ENCODE results near the gene CTSL.
"Not testable (repeated sequence)": the region's sequence is repeated elsewhere in the genome, so short reads cannot be mapped to it uniquely, and the experiment has no call there.

Gene CTSL

DNA sequence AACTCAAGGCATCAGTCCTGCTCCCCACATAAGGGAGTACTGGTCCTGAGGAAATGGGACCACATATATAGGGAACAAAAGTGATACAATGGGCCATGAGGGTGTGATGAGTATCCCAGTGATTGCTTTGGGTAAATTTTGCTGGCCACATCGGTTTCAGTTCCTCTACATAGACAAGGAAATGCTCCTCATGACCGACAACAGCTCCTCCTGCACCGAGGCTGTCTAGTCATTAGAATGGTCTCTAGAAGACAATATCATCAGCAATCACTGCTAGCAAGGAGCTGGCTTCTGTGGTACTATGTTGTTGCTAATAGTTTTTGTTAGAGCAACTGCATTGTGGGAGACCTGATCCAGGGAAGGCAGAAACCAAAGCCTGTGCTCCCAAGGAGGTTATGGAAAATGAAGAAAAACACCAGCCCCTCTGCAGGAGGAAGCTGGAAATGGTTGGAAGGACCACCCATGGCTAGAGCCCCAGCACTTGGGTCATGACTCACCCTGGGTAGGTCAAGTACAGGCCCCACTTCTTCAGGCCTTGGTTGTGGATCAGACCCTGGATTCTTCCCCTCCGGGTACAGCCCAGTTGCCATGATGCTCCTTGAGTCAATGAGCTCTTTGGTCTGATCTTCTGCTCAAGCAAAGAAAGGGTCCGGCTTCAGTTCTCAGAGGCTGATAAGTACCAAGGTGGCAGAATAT lies 3.4 kb upstream of the CTSL start:
- DNase-seq (ENCODE audit: low read depth) = no peak

DNA sequence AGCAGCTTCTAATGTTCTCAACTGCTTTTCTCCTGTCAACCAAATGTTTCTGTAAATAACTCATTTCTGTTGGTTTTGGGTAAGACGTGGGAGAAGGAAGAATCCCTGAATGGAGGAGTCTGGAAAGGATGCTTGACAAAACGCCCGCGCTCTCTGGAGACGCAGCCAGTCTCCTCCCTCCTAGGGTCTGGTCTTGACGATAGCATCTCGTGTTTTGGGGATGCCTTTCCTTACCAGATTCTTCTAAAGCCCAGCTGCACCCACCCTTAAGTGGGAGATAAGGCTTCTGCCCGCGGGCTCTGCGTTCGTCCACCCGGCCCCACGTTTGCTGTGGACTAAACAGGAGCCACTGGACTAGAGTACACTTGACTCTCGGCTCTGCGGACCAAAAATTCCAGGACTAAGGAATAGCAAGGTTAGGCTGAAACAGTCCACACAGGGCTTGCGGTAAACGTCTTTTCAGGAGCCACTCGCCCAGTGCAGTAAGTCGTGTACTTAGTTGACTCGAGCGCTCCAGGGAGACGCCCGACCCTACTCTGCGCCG lies 491 bp upstream of the CTSL start:
- no peak for DNase-seq (ENCODE audit: low read depth)

DNA sequence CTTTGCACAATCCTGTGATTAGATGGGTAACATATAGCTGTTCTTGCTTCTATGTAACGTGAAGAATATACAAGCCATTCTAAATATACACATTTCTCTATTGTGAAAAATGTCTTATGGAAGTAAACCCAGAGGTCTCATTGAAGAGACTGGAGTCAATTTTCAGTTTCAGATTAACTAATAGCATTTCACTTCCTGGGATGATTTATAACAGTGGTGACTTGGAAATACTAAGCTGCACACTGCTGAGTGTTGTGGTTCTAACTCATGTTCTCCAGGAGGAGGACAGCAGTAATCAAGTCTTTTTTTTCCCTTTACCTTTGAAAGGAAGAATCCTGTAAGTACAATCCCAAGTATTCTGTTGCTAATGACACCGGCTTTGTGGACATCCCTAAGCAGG lies 3.3 kb downstream of the CTSL start:
- DNase-seq (ENCODE audit: low read depth) = no peak

DNA sequence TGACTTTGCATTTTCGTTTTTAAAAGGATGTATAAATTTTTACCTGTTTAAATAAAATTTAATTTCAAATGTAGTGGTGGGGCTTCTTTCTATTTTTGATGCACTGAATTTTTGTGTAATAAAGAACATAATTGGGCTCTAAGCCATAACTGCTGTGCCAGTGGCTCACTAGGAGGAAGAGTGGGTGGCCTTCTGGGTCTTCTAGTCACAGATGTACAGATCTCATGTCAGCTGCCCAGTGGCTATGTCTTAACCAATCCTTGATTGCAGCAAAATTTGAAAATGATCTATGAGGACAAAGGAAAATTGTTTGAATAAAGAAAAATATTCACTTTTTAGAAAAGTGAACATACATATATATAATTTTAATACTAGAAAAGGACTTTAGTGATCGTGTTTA lies 5.4 kb downstream of the CTSL start:
- DNase-seq (ENCODE audit: low read depth) = no peak

DNA sequence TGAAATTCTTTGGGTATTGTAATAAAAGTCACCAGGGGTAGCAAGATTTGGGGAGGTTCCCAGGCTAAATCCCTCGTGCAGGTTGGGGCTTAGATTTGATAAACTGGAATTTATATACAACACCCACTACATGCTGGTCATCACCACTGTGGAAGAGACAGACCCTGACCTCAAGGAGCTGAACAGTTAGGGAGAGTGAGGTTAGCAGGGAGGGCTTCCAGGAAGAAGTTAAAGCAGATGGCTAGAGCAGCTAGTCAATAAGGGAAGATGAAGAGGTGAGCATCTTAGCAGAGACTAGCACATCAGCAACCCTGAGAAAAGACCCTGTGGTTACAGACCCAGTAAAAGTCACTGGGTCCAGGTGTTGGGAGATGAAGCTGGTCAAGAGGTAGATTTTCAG lies 6.4 kb downstream of the CTSL start:
- no peak for DNase-seq (ENCODE audit: low read depth)

DNA sequence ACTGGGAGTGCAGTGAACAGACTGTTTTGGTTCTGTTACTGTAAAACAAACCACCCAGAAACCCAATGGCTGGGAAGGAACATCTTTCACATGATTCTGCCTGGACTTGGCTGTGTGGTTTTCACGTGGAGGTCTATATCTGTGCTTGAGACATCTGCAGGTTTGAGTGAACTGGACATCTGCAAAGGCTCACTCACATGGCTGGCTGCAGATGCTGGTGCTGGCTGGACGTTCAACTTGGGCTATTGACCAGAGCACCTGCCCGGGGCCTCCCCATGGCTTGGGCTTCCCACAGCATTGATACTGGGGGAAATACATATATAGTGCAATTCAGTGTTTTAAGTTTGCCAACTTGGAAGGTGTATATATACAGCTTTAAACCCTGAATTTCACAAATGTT lies 6.8 kb downstream of the CTSL start:
- no peak for DNase-seq (ENCODE audit: low read depth)

DNA sequence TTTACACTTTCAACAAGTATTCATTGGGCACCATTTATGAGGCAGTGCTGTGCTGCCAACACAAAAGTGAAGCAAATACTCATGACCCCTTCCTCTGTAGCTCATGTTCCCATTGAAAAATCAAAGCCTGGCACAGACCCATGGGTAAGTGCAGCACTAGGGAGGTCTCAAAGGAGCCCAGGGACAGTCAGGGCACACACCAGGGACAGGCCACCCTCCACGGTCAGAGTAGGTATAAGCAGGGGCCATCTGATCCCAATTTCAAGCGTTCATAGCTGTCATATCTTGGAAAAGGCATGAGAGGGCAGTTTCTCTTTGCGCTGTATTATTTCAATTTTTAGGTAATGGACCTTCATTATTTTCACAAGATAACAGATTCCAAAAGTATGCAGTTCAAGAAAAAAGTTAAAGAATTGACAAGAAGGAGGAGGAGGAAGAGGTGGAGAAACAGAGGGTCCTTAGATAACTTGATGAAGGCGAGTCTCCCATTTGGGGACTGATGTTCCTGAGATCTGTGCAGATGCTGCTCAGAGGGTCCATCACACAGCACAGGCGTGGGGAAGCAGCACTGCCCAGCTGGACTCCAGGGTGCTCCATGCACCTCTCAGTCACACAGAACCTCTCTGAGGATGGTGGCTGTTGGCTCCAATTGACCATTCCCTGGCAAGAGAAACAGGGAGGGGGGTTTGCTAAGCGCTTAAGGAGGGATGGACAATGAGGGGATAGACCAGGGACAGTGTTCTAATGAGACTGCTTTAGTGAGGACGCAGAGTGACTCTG lies 7.5 kb downstream of the CTSL start:
- no peak for DNase-seq (ENCODE audit: low read depth)

DNA sequence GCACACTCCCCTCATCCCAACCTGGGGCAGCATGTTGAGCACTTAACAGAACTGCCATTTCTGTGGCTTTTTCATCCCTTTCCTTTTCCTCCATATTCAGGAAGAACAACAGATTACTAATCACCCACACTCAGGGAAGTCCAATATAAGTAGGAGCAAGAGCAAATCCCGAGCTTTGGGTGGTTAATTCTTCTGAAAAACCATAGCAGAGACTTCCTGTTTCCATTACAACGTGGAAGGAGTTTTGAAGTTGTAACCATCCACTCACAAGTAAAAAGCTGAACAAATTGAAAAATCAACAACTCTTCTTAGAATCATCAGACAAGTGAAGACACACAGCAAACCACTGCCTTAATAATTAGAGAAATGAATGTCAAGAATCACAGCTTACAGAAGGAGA lies 8.2 kb downstream of the CTSL start:
- no peak for DNase-seq (ENCODE audit: low read depth)

DNA sequence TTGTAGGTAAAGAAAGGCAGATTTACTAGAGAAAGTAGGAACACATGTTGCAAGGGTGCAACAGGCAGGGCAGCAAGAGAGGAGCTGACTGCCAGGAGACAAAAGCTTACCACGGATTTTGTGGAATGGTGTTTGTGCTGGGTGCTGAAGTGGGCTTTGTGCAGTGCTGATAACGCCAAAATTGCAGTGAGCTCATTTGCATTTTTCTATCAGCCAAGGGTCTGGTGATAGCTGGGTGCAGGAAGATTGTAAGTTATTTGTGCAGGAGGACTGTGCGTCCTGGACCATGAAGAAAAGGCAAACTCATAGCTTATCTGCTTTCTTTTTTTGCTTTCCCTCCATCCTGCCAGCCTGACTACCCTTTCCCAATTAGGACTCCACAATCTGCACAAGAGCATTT lies 13.6 kb downstream of the CTSL start:
- DNase-seq (ENCODE audit: low read depth) = no peak

DNA sequence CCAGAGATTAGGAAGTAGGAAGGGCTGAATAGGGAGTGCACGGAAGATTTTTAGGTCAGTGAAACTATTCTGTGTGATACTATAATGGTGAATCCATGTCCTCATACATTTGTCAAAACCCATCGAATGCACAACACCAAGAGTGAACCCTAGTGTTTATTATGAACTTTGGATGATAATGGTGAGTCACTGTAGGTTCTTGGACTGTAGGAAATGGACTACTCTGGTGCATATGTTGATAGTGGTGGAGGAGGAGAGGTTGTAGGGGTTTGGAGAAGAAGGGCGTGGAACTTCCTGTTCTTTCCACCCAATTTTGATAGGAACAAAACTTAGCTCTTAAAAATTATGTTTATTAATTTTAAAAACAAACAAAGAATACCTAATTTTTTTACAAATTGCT lies 14.3 kb downstream of the CTSL start:
- no peak for DNase-seq (ENCODE audit: low read depth)

DNA sequence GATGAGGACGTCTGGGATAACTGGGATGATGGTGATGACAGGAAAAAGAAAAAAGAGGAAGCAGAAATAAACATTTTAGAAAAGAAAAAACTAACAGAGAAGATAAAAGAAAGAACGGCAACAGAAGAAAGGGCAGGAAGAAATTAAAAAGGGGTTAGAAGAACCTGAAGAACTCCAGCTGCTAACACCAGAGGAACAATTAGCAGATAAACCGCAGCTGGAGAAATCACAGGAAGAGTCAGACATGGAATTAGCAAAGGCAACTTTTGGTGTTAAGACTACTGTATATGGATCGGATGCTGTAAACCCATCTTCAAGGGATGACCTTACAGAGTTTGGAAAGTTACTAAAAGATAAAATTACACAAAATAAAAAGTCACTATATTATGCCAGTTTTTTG lies 15.4 kb downstream of the CTSL start:
- no peak for DNase-seq (ENCODE audit: low read depth)

DNA sequence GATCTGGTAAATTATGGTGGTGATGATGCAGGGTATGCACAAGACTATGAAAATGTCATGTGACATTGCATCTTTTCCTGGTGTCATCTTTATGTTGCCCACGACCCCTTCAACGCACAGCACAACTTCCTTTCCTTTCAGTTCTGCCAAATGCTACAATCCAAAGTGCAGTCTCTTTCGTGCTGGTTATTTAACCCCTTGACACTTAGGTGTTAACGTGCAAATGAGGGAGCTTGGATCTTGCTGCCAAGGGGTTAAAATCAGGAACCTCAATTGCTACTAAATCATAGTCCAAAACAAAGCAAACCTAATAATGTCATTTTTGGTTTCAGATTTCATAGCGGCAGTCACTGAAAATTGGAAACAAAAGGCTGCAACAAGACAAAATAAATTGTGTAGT lies 16.0 kb downstream of the CTSL start:
- DNase-seq (ENCODE audit: low read depth) = no peak

DNA sequence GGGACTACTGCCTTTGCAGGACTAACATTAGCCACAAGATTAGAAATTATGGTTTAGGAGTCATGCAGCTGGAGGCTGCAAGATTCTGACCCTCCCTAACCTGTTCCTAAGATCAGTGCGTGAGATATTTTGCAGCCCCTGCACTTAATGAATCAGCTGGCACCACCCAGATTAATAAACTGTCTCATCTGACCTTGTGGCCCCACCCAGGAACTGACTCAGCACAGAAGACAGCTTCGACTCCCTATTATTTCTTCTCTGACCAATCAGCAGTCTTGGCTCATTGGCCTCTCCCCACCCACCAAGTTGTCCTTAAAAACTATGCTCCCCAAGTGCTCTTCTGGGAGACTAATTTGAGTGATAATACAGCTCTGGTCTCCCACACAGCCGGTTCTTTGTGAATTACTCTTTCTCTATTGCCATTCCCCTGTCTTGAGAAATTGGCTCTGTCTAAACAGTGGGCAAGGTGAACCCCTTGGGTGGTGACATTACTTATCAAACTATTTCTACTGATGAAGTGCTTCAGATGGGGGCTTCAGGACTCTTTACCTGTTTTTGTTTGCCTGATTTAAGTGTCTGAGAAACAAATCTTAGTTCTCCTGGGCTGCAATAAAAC lies 17.0 kb downstream of the CTSL start:
- DNase-seq (ENCODE audit: low read depth) = no peak

DNA sequence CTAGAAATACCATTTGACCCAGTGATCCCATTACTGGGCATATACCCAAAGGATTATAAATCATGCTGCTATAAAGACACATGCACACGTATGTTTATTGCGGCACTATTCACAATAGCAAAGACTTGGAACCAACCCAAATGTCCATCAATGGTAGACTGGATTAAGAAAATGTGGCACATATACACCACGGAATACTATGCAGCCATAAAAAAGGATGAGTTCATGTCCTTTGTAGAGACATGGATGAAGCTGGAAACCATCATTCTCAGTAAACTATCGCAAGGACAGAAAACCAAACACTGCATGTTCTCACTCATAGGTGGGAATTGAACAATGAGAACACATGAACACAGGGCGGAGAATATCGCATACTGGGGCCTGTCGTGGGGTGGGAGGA lies 18.3 kb downstream of the CTSL start:
- DNase-seq (ENCODE audit: low read depth) = not testable (repeated sequence)

DNA sequence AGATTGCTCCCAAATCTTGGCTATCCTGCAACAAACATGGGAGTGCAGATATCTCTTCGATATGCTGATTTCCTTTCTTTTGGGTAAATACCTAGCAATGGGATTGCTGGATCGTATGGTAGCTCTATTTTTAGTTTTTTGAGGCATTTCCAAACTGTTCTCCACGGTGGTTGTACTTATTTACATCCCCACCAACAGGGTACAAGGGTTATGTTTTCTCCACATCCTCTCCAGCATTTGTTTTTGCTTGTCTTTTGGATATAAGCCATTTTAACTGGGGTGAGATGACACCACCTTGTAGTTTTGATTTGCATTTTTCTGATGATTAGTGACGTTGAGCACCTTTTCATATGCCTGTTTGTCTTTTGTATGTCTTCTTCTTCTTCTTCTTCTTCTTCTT lies 20.3 kb downstream of the CTSL start:
- no peak for DNase-seq (ENCODE audit: low read depth)

DNA sequence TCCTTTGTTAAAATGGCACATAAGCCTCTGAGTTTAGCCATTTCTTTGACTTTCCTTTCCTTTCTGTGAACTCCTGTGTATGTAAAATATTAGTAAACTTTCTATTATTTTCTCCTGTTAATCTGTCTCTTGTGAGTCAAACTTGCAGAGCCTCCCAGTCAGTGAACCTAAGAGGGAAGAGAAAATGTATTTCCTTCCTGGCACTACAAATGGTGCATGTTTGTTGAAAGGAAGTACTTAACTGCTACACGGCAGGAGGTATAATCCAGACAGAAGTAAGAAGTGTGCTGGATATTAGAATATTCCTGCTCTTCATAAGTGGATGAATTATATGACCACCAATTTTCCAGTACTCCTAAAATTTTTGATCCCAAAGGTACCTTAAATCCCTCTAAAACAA lies 23.0 kb downstream of the CTSL start:
- no peak for DNase-seq (ENCODE audit: low read depth)

DNA sequence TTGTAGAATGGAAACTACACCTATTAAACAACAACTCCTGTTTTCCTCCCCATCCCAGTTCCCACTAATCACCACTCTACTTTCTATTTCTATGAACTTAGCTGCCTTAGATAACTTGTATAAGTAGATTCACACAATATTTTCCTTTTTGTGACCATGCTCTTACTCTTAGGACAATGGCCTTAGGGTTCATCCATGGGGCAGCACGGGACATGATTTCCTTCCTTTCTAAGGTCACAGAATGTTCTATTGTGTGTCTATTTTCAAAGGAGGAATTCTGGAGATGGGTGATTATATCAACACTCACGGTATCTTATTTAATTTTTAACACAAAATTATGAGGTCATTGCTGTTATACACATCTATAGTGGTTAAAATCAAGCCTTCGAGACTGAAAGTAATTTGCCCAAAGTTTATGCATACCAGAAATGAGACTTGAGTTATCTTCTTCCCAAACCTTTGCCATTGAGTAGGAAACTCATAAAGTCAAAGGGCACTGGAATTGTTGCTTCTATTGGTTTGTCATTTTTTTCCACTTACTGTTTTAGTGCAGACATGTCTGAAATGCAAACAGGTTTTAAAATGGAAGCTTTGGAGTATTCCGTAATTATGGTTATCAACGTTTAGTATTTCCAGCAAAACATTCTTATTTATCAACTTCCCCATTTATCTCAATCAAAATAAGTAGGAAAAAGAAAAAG lies 23.6 kb downstream of the CTSL start:
- DNase-seq (ENCODE audit: low read depth) = no peak

DNA sequence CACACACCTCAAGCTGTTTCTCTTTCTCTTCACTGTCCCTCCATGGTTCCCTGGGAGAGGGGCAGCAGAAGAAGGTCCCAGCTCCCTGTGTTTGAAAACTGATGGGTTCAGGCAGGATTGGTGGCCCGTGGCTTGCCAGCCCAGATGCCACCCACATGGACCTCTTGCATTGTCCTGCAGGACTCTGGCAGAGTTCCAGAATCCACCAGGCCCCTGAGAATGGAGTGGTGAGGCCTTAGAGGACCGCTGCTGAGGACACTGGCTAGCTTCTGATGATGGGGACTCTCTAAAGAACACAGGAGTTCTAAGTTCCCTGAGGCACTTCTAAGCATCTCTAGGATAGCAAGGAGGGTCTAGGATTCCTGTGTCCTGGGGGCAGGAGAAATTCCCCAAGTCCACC lies 24.8 kb downstream of the CTSL start:
- DNase-seq (ENCODE audit: low read depth) = no peak

DNA sequence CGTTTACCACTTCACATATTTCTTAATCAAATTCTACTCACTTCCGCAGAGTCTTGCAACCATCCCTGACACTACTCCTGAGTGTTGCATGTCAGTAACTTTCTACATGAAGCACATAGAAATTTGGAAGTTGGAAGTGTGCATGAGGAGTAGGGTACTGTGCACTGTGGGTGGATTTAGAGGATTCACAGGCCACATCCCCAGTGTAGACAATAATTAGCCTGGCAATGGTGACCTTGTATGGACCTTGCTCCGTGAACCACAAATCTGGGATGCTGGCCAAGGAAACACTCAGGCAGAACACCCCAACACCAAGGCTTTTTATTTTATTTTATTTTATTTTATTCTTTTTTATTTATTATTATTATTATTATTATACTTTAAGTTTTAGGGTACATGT lies 25.5 kb downstream of the CTSL start:
- DNase-seq (ENCODE audit: low read depth) = no peak

DNA sequence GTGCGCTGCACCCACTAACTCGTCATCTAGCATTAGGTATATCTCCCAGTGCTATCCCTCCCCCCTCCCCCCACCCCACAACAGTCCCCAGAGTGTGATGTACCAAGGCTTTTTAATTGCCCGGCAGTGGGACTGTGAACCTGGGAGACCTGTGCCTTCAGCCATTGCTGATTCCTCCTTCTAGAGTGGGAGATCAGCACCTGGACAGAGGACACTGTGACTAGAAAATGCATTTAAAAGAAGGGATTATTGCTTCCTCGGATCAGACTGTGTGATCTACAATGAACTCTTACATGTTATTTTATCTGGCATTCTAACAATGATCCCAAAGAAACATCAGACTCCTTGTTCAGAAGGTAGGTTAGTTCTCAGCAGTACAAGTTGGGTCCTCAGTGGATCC lies 25.9 kb downstream of the CTSL start:
- DNase-seq (ENCODE audit: low read depth) = no peak

DNA sequence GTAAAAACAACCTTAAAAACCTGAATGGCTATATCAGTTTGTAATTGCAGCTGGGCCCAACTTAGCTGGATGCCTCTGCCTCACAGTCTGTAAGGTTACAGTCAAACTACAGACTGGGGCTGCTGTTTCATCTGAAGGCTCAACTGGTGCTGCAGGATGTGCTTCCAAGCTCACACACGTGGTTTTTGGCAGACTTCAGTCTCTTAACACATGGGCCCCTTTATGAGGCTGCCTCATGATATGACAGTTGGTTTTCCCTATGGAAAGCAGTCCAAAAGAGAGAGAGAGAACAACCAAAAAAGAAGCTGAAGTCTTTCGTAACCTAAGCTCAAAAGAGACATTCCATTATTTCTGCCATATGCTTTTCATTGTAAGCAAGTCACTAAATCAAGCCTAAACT lies 27.4 kb downstream of the CTSL start:
- no peak for DNase-seq (ENCODE audit: low read depth)

DNA sequence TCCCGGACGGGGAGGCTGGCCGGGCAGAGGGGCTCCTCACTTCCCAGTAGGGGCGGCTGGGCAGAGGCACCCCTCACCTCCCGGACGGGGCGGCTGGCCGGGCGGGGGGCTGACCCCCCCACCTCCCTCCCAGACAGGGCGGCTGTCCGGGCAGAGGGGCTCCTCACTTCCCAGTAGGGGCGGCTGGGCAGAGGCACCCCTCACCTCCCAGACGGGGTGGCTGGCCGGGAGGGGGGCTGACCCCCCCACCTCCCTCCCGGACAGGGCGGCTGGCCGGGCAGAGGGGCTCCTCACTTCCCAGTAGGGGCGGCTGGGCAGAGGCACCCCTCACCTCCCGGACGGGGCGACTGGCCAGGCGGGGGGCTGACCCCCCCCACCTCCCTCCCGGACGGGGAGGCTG lies 32.4 kb downstream of the CTSL start:
- not testable (repeated sequence) for DNase-seq (ENCODE audit: low read depth)

DNA sequence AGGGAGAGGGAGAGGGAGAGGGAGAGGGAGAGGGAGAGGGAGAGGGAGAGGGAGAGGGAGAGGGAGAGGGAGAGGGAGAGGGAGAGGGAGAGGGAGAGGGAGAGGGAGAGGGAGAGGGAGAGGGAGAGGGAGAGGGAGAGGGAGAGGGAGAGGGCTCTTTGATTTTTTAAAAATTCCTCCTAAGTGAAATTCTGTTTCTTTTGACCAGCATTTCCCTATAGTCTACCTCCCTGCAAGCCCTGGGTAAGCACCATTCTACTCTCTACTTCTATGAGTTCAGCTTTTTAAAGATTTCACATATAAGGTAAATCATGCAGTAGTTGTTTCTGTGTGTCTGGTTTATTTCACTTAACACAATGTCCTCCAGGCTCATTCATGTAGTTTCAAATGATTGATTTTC lies 34.1 kb downstream of the CTSL start:
- not testable (repeated sequence) for DNase-seq (ENCODE audit: low read depth)
